Right atrium auricular region (tissue), 2 donors: ENCODE measurements around the gene PAPOLG. TPM values are rescaled to one million over a fixed set of nuclear protein-coding genes. Genes with fewer than 3 reads are reported as not detected.

Experiments
- DNase-seq: peaks from one replicate; pipeline ENCODE4 v3.0.0-alpha.2; 2019; ENCODE audit warnings: low spot score
- H3K27ac ChIP-seq, 2 donors: fragments of 200-600 bp; sonication (generic); 1 replicate in 1 of 2; 2 replicates in 1 of 2; pipeline ENCODE4 v1.5.1; 2016 to 2019
- H3K27me3 ChIP-seq, 2 donors: fragments of 200-600 bp; sonication (generic); one replicate each; pipeline versions ENCODE4 v1.5.1 to v1.6.0; 2017 to 2019
- H3K36me3 ChIP-seq: fragments of 200-600 bp; sonication (generic); one replicate; pipeline ENCODE4 v1.5.1; 2016
- H3K4me1 ChIP-seq, 2 donors: fragments of 200-600 bp; sonication (generic); one replicate each; pipeline versions ENCODE4 v1.5.1 to v1.6.0; 2017 to 2019
- H3K4me3 ChIP-seq, 2 donors: fragments of 200-600 bp; sonication (generic); 1 replicate in 1 of 2; 2 replicates in 1 of 2; pipeline ENCODE4 v1.5.1; 2017 to 2019; ENCODE audit warnings: mild to moderate bottlenecking in 1 of 2, moderate library complexity in 1 of 2
- H3K9me3 ChIP-seq, 2 donors: fragments of 200-600 bp; sonication (generic); one replicate each; pipeline ENCODE4 v1.5.1; 2019
- total RNA-seq, 2 donors: library from RNA; depleted of rRNA; stranded (reverse); fragments of >200 nt; gene quantifications; one replicate each; pipeline ENCODE4 v1.1.0, GENCODE V29; 2016
- TF ChIP-seq, protein P1 (sequence below), 2 donors: fragments of 200-600 bp; sonication (generic); IDR thresholded peaks; one replicate each; pipeline ENCODE4 v1.5.1; 2019; ENCODE audit warnings: antibody characterized with exemption in 2 of 2

The PAPOLG gene
- total RNA-seq, 2 donors from 2014 or later: 9.4 to 10.6 TPM

DNA sequence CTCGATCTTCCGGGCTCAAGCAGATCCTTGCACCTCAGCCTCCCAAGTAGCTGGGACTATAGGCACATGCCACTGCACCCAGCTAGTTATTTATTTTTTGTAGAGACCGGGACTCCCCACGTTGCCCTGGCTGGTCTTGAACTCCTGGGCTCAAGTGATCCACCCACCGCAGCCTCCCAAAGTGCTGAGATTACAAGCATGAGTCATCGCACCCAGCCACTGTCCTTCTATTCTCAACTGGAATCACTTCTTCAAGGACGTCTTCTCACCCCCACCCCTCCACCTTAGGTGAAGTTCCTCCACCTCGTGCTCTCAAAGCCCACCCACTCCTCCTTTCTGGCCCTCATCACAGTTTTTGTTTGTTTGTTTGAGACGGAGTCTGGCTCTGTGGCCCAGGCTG lies 71.3 kb downstream of the PAPOLG start:
- no peaks in the 10 kb centered on the region for H3K9me3 ChIP-seq
- TF ChIP-seq, protein P1, sequence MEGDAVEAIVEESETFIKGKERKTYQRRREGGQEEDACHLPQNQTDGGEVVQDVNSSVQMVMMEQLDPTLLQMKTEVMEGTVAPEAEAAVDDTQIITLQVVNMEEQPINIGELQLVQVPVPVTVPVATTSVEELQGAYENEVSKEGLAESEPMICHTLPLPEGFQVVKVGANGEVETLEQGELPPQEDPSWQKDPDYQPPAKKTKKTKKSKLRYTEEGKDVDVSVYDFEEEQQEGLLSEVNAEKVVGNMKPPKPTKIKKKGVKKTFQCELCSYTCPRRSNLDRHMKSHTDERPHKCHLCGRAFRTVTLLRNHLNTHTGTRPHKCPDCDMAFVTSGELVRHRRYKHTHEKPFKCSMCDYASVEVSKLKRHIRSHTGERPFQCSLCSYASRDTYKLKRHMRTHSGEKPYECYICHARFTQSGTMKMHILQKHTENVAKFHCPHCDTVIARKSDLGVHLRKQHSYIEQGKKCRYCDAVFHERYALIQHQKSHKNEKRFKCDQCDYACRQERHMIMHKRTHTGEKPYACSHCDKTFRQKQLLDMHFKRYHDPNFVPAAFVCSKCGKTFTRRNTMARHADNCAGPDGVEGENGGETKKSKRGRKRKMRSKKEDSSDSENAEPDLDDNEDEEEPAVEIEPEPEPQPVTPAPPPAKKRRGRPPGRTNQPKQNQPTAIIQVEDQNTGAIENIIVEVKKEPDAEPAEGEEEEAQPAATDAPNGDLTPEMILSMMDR (IDR thresholded peaks at IDR 0.05): no peak
- H3K4me1 ChIP-seq: no peaks in the 10 kb centered on the region
- no peak overlapping the region for H3K4me3 ChIP-seq
- H3K27ac ChIP-seq: no peak overlapping the region
- no peaks in the 10 kb centered on the region for H3K27me3 ChIP-seq
- DNase-seq: no peak
- H3K36me3 ChIP-seq: no peaks in the 10 kb centered on the region

DNA sequence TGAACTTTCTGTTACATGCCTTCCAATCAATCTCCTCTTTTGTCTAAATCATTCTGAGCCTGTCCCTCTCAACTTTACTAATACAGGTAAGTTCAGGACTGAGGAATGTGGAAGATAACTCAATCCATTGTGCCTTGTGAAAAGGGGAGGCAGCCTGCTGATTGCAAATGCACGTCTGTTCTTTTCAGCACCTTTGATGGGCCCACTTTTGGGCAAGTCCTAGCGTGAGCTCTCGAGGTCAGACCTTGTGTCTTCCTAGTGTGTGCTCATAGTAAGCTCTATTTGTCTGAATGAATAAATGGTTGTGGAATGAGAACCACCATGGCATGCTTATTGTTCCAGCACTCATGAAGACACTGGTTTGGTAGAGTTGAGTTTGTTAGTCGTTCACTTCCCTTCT lies 74.9 kb downstream of the PAPOLG start:
- no peaks in the 10 kb centered on the region for H3K4me1 ChIP-seq
- TF ChIP-seq, protein P1 (IDR thresholded peaks at IDR 0.05): no peak
- H3K27me3 ChIP-seq: no peaks in the 10 kb centered on the region
- H3K36me3 ChIP-seq: no peaks in the 10 kb centered on the region
- no peak for DNase-seq
- H3K27ac ChIP-seq: no peak overlapping the region
- no peaks in the 10 kb centered on the region for H3K9me3 ChIP-seq
- no peak overlapping the region for H3K4me3 ChIP-seq

DNA sequence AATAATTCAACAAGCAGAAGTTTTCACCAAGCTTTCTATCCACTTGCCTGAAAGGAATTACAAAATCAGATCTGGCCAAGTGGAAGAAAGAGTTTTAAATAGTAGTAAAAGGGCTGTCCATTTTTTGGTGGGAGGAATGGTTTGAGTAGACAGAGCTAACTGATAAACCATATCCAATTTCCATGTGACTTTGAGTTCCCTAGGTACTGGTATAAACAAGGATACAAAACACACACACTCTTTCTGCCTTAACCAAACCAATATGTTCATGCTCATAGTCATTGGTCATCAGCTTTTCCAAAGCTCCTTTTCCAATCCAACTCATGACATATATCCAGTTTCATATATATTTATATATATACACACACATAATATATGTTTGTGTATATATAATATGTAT lies 75.9 kb downstream of the PAPOLG start:
- H3K36me3 ChIP-seq: no peaks in the 10 kb centered on the region
- no peaks in the 10 kb centered on the region for H3K9me3 ChIP-seq
- DNase-seq: no peak
- no peak overlapping the region for H3K4me3 ChIP-seq
- H3K27me3 ChIP-seq: no peaks in the 10 kb centered on the region
- no peak overlapping the region for H3K27ac ChIP-seq
- TF ChIP-seq, protein P1 (IDR thresholded peaks at IDR 0.05): no peak
- no peaks in the 10 kb centered on the region for H3K4me1 ChIP-seq

DNA sequence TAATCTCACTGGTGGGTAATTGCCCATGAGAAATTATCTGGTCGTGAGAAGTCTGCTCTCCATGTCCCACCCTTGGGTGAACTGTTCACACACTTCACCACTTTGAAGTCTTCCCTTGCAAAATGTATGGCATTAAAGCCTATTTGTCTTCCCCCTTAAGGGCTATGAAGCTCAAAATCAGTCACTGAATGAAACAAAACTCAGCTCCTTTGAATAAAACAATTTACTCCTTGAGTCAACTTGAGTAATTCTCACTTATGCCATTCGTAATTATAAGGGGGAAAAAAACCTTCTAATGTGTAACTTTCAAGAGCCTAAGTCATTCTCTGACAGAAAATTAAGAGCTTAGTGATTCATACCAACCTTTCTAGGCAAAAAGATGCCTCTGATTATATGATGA lies 76.6 kb downstream of the PAPOLG start:
- H3K36me3 ChIP-seq: no peaks in the 10 kb centered on the region
- no peaks in the 10 kb centered on the region for H3K4me1 ChIP-seq
- TF ChIP-seq, protein P1 (IDR thresholded peaks at IDR 0.05): no peak

DNA sequence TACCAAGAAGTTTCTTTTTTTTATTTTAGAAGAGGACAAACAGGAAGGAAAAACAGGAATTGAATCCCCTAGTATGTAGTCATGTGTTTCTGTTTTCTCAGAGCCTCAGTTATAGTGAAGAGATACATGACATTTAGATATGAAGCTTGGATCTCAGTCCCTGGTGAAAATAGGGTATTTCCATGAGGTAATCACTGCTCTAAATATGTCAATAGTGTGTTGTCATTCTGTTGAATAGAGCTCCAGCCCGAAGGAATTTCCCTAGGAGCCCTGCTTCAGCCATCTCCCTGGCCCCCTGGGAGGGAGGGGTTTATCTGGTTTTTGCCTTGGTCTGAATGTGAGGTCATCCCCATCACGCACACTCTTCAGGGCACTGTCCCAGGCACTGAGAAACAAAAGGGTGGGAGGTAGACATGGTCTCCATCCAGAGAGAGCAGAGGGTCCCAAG lies 78.2 kb downstream of the PAPOLG start:
- Histone ChIP-seq H3K4me1 (no peaks in the 10 kb centered on the region), H3K9me3 (no peaks in the 10 kb centered on the region), H3K36me3 (no peaks in the 10 kb centered on the region), H3K27ac (no peak overlapping the region), H3K4me3 (no peak overlapping the region), H3K27me3 (no peaks in the 10 kb centered on the region)
- TF ChIP-seq, protein P1 (IDR thresholded peaks at IDR 0.05): no peak
- DNase-seq: no peak

More for the DNA sequence above, 76.6 kb downstream of the PAPOLG start:
- Histone ChIP-seq H3K9me3 (no peaks in the 10 kb centered on the region), H3K27me3 (no peaks in the 10 kb centered on the region), H3K4me3 (no peak overlapping the region), H3K27ac (no peak overlapping the region)
- DNase-seq: no peak

DNA sequence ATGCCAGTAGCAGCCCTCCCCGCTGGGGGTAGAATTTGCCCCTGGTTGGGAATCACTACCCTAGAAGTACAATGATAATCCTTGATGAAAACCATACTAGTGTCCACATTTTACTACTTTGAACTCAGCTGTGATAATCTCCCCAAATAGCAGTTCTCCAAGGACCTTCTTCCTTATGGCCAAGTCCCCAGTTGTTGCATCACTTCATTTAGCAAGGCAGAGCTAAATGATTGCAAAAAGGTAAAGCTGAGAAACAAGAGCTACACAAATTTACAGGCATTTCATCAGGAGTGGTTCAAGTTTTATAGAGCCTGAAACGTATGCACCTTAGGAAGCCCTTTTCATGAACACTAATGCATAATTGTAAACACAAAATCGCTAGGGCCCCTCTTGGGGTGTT lies 80.4 kb downstream of the PAPOLG start:
- H3K36me3 ChIP-seq: no peaks in the 10 kb centered on the region
- no peaks in the 10 kb centered on the region for H3K9me3 ChIP-seq
- no peak overlapping the region for H3K27ac ChIP-seq
- DNase-seq: no peak
- TF ChIP-seq, protein P1 (IDR thresholded peaks at IDR 0.05): no peak
- no peaks in the 10 kb centered on the region for H3K27me3 ChIP-seq
- H3K4me1 ChIP-seq: no peaks in the 10 kb centered on the region
- no peak overlapping the region for H3K4me3 ChIP-seq
